ENCODE data around the gene EHF. TPM values are rescaled to one million over a fixed set of nuclear protein-coding genes. Genes with fewer than 3 reads are reported as not detected.

Gene EHF
- total and polyA plus RNA-seq, 2 of the 13 experiments (the other 11 are each of a cell fraction or from before 2014, with no cell fraction given), result 0.04 to 0.46 TPM

GRCh38 chr11:34600339-34601084, 20.4 kb upstream of the EHF start (continued):
- TF ChIP-seq PRDM10 (CRISPR knock-in tag; IDR thresholded peaks at IDR 0.05; ENCODE audit: low read depth), result no peak
- TF ChIP-seq ZNF383 (CRISPR knock-in tag; IDR thresholded peaks at IDR 0.05; ENCODE audit: borderline replicate concordance), result no peak
- TF ChIP-seq ZBTB46 (CRISPR knock-in tag; IDR thresholded peaks at IDR 0.05; ENCODE audit: borderline replicate concordance), result 0 out of 2 replicates have a peak, but pooled peaks have one; percentile 24
- TF ChIP-seq NR3C1 (CRISPR knock-in tag; IDR thresholded peaks at IDR 0.05), result no peak
- peak; percentile 83 for TF ChIP-seq SOX5 (CRISPR knock-in tag; IDR thresholded peaks at IDR 0.05; ENCODE audit: borderline replicate concordance)
- 0 out of 2 replicates have a peak, but pooled peaks have one; percentile 43 for TF ChIP-seq RCOR2 (CRISPR knock-in tag; IDR thresholded peaks at IDR 0.05)
- peak; percentile 63; the same call in 1 of the 2 replicates for TF ChIP-seq ZNF598 (CRISPR knock-in tag; IDR thresholded peaks at IDR 0.05; ENCODE audit: borderline replicate concordance)
- TF ChIP-seq HNRNPLL (IDR thresholded peaks at IDR 0.05; ENCODE audit: low read depth, low read length, poor library complexity, severe bottlenecking), result peak; percentile 23
- TF ChIP-seq HNRNPUL1 (IDR thresholded peaks at IDR 0.05; ENCODE audit: low read depth, low read length), result peak; percentile 82
- peak; percentile 19; the same call in 1 of the 2 replicates for TF ChIP-seq HMG20A (CRISPR knock-in tag; IDR thresholded peaks at IDR 0.05; ENCODE audit: borderline replicate concordance)
- peak; percentile 66; the same call in 1 of the 2 replicates for TF ChIP-seq SAFB2 (CRISPR knock-in tag; IDR thresholded peaks at IDR 0.05; ENCODE audit: borderline replicate concordance, low read depth)
- TF ChIP-seq ZNF788 (CRISPR knock-in tag; IDR thresholded peaks at IDR 0.05; ENCODE audit: borderline replicate concordance), result peak; percentile 70; the same call in 1 of the 2 replicates
- TF ChIP-seq, protein P1, sequence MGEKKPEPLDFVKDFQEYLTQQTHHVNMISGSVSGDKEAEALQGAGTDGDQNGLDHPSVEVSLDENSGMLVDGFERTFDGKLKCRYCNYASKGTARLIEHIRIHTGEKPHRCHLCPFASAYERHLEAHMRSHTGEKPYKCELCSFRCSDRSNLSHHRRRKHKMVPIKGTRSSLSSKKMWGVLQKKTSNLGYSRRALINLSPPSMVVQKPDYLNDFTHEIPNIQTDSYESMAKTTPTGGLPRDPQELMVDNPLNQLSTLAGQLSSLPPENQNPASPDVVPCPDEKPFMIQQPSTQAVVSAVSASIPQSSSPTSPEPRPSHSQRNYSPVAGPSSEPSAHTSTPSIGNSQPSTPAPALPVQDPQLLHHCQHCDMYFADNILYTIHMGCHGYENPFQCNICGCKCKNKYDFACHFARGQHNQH (CRISPR knock-in tag; IDR thresholded peaks at IDR 0.05), result peak; percentile 64; the same call in 1 of the 2 replicates
- TF ChIP-seq AKNA (CRISPR knock-in tag; IDR thresholded peaks at IDR 0.05; ENCODE audit: borderline replicate concordance), result peak; percentile 36; the same call in 1 of the 2 replicates
- no peak; the same call in 1 of the 2 replicates for TF ChIP-seq FOSL2 (CRISPR knock-in tag; IDR thresholded peaks at IDR 0.05)

All from HepG2 (cell line).